Left cardiac atrium (tissue), 4 donors: Measurements from ENCODE around the gene SLC25A39. TPM values are rescaled to one million over a fixed set of nuclear protein-coding genes. Genes with fewer than 3 reads are reported as not detected.

Source experiments
- ATAC-seq, 2 donors: fragments of 200-7000 bp; cut with Tn5 transposase; one replicate each; pipeline ENCODE4 v1.9.1; 2020; ENCODE audit warnings: mild to moderate bottlenecking in 2 of 2, moderate library complexity in 2 of 2
- DNase-seq: peaks from one replicate; pipeline ENCODE4 v3.0.0-alpha.2; 2020
- intact Hi-C, 2 donors: fragments of 100-400 bp; cut with DNase I; formaldehyde crosslinking; loops; one replicate each; pipeline versions ENCODE4 v1.14.1 to v1.15.1; 2022 to 2023
- total RNA-seq, 2 donors: library from RNA; stranded (reverse); fragmentation: NEBNext Ultra II Directional; extraction: Animal tissue kit (Norgen Biotek cat#: 25700); gene quantifications; one replicate each; pipeline ENCODE4 v1.2.1, GENCODE V29; 2021
- donor health status: DM: no; HTN: yes; CAD: no.
- donor health status: DM: no; HTN: yes; CAD: no; lungs with severe emphysema.
- donor health status: DM: yes; HTN: yes; CAD: no.
- donor health status: Dilated cardiomyopathy.

The SLC25A39 gene
- total RNA-seq, 2 donors from 2014 or later: 60.9 to 62.5 TPM

DNA sequence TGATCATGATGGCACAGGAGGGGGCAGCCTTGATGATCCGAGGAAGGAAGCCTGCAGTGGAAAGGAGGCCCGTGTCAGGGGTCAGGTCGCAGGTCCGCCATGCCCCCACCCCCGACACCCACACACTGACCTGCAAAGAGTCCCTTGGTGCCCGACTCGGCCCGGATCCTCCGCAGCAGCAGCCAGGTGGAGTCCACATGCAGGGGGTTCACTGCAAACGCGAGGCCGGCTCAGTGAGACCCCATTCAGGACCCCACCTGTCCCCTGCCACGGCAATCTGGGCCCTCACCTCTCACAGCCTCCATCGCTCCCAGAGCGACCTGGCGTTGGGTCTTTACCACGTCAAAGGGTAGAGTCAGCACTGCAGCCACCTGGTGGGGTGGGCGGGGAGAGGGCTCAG is 4.6 kb downstream of the SLC25A39 start:
- intact Hi-C loops: no loop called here
- DNase-seq: no peak
- ATAC-seq: no peak

DNA sequence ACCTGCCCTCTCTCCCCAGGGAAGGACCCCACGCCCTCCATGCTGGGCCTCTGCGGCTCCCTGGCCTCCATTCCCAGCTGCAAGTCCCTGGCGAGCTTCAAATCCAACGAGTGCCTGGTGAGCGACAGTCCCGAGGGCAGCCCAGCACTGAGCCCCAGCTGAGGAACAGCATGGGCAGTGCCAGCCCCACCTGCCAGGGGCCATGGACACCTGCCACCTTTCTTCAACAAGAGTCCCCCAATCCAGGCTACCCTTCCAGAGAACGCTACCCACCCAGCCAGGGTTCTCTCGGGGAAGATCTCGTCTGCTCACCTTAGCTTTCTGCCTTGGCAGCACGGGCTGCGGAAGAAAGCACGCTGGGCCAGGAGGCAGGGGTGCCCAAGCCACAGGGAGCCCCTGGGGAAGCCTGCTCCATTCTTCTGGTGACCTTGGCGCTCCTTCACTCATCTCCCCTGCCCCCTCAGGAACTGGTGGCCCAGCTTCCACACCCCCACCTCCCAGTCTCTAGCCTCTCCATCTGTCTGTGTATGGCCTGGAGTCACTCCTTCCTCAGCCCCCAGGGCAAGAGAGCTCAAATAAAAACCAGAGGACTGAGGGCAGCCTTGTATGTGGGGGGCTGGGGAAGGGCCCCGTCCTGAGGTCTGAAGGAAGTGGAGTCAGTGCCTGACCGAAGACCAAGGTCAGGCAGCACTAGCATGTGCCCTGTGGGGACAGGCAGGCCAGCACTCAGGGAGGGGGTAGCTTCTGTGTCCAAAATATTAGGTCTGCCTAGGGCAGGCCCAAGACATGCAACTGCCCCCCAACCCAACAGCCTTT is 6.3 kb downstream of the SLC25A39 start:
- intact Hi-C loops: loop anchor here in 1 of 2 donors (5.0 kb wide), 1 partner anchor 86 kb away; no protein-coding TSS in a partner anchor
- DNase-seq (no peak), ATAC-seq (no peak)

DNA sequence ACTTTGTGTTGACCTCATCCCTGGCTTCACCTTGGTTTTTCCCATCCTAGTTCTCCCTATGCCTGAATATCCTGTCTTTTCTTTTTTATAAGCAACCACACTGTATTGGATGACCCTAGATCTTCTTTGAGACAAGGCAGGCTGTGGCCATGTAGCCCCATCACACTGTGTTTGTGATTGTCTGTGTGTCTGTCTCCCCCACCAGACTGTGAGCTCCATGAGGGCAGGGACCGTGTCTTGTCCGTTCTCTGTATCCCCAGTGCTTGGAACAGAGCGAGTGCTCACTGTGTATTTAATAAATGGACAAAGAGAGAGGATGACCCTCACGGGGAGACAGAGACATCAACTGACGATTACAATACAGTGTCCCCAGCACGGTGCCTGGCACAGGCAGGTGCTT is 7.1 kb downstream of the SLC25A39 start:
- intact Hi-C loops: loop anchor here in 1 of 2 donors (5.0 kb wide), 1 partner anchor 85 kb away; no protein-coding TSS in a partner anchor
- DNase-seq: no peak
- ATAC-seq: no peak

DNA sequence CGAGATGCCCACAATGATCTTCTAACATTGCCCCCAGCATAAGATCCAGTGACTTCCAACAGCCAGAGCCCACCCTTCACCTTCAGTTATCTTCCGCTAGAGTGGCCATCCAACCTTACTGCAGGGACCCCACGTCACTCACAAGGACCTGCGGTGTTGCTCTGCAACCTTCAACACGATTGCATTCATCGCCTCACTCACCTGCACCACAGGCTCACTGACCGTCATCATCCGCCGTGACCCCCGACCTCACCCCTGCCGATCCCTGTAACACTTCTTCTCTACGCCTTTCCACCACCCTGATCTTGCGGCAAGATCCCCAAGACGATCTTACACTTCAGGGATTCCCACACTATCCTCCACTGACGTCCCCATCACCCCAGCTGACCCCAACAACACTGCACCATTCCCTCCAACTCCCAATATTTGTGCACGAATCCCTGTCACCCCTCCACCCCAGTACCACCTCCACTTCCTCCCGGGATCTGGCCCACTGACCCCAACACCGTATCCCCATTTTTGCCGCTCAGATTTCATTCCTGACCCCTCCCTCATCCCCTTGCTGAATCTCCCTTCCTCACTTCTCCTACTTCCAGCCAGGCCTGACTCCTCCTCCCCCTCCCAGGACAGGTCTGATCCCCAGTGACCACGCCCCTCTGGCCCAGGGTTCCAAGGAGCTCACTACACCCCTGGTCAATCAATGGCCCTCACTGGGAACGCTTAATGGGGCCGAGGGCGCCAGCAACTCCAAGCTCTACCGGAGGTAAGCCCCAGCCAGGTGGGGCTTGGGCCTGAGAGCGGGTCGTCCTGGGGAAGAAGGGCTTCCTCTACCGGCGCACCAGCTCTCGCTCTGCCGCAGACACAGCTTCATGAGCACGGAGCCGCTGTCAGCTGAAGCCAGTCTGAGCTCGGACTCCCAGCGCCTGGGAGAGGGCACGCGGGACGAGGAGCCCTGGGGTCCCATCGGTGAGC is 8.6 kb downstream of the SLC25A39 start:
- intact Hi-C loops: loop anchor here in 1 of 2 donors (5.0 kb wide), 1 partner anchor 84 kb away; no protein-coding TSS in a partner anchor
- ATAC-seq (no peak), DNase-seq (no peak)

DNA sequence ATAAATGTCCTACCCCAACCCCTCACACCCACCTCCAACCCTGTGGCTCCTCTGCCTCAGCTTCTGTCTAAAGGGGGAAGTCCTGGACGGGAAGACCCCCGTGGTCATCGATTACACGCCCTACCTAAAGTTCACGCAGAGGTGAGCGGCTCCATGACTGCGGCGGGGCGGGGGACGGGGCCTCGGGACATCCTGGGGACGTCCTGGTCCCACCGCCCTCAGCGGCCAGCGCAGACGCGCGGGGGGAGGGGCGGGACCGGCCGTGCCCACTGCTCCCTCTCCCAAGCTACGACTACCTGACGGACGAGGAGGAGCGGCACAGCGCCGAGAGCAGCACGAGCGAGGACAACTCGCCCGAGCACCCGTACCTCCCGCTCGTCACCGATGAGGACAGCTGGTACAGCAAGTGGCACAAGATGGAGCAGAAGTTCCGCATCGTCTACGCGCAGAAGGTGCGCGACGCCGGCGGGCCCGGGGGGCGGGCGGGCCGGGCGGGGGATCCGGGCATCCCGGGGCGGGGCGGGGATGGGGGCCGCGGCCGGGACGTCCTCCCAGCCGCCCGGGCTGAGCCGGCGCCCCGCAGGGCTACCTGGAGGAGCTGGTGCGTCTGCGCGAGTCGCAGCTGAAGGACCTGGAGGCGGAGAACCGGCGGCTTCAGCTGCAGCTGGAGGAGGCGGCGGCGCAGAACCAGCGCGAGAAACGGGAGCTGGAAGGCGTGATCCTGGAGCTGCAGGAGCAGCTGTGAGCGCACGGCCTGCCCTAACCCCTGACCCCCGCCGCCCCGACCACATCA is 9.6 kb downstream of the SLC25A39 start:
- intact Hi-C loops: loop anchor here in 1 of 2 donors (5.0 kb wide), 1 partner anchor 83 kb away; no protein-coding TSS in a partner anchor
- ATAC-seq: peak in 1 of 2 donors; percentile 14
- DNase-seq: no peak

DNA sequence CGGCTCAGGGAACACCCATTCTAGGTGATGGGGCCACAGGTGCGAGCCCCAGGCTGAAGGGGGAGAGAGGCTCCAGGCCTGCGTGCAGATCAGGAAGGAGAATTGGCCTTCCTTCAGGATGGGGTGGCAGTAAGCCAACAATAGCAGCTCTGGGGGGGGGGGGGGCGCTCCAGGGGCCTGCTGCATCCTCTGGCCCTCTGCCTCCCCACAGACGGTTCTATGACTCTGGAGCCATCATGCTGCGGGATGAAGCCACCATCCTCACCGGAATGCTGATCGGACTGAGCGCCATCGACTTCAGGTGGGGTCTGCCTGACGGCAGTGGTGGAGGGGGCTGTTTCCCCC is 10.1 kb downstream of the SLC25A39 start:
- intact Hi-C loops: no loop called here
- DNase-seq (no peak), ATAC-seq (no peak)

DNA sequence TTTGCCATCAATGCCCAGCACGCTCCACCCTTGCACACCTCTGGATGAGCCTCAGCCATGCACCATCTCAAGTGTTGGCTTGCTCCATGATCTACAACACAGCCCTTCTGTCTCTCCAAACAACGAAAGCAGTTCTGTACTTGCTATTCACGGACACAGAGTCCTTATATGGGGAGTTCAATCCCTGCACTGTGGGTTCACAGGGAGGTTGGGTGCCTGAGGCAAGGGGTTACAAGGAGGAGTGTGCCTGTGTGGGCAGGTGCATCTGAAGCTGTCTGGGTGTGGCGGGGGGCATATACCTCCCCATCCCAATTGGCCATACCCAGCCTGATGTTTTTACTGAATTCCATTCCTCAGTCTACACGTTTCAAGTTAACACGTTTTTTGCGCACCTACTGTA is 10.6 kb downstream of the SLC25A39 start:
- DNase-seq (no peak), ATAC-seq (no peak)
- intact Hi-C loops: no loop called here

DNA sequence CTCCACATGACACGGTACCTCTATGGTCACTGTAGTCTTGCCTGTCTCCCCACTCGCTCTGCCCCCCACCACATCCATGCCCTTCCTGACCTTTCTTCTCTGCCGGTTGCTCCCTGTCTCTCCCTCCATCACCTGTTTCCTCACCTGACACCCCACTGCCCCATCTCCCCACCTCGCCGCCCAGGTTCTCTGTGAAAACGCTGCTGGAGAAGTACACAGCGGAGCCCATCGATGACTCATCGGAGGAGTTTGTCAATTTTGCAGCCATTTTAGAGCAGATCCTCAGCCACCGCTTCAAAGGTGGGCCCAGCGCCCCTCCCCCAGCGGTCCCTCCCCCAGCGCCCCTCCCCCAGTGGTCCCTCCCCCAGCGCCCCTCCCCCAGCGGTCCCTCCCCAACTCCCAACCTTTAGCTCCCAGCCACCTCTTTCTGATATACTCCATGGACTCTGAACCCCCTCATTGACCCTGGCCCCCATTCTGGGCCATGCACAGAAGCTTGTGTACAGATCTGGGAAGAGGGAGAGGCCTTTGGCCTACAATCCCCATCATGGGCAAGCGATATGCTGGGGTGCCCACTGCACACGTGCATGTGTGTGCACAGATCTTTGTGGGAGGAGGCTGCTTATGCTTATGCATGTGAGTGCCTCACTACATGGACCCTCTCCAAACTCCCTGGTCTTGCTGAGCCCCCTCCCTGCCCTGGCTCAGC is 12.1 kb downstream of the SLC25A39 start:
- DNase-seq (no peak), ATAC-seq (no peak)
- intact Hi-C loops: no loop called here

DNA sequence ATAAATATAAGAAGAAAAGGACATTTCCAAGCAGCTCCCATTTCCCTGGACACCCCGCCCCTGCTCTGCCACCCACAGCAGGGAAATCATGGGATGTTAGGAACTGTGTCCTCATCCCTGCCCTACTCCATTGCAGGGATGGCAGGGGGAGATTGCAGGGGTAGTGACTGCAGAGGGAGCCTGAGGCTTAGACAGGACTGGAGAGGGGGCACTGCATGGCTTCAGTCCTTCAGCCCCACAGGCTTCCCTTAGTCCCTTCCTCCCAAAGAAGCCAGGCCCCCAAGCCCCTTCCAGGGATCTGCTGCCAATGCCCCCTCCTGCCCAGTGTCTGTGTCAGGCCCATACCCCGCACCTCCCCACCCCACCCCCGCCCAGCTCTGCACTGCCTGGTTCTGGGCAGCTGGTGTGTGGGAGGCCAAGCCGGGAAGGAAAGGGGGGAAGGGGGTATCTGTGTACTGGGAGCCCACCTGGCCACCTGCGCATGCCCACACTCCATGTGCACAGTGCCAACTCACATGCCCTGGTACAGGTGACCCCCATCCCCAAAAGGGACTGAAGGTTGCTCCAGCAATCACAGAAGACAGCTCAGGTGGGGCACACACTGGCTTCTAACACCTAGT is 13.0 kb downstream of the SLC25A39 start:
- intact Hi-C loops: no loop called here
- no peak for DNase-seq
- ATAC-seq: no peak

DNA sequence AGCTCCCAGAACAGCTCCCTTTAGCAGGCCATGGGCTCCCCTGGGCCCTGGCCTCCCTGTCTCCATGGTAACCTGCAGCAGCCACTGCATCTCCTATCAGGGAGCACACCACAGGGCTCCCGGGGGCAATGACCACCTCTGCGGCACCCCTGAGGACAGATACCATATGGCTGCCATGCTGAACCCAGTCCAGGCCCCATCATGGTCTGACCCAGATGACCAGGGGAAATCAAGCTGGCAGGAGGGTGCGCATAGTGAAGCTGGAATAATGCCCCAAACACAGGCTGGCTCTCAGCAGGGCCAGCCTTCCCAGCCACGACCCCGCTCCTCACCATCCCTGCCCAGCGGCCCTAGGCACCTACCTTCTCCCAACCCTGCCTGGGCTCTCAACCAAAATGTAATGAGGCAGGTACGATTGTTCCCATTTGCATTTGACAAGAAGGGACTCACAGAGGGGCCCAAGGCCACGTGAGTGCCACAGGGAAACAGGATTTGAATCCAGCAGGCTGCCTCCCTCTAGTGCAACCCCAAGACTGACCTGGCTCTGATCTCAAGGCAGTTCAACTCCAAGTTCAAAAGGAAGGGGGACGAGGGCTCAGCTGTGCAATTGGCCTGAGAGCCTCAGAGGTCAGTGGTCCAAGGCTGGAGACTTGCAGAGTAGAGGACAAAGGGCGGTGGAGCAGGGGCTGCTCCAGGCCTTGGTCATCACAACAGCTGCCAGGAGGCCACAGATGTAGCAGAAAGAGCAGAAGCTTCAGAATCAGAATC is 13.8 kb downstream of the SLC25A39 start:
- ATAC-seq (no peak), DNase-seq (no peak)
- intact Hi-C loops: no loop called here

DNA sequence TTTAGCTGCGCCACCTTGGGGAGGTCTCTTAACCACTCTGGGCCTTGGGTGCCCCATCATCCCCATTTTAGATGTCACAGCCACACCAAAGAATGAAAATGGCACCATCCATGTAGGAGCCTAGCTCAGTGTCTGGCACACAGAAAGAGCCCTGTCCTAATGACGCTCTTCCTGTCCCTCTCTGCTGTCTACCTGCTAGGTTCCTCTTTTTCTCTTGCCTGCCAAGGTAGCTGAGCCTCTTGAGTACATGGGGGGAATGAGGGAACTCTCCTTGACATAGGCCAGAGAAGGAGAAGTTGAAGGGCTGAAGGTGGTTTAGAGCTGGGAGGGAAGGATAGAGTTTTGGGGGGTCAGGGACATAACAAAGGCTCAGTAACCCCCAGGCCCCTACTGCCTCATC is 14.4 kb downstream of the SLC25A39 start:
- ATAC-seq: no peak
- no peak for DNase-seq
- intact Hi-C loops: no loop called here

DNA sequence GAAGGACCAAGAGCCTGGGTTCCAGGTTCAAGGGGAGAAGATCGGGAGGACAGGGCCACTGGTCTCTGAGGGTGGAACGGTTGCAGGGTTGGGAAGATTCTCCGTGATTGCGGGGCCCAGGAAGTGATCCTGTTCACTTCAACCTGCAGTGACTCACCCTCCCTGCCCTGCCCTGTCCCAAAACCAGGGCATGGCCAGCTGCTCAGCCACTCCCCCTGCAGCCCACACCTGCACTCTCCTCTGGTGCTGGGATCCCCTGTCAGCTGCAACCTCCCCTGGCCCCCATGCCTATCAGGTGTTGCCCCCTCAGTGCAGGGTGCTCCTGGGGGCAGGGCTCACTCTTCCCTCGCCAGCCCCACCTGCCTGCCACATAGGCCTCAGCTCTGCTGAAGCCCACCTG is 15.2 kb downstream of the SLC25A39 start:
- no peak for ATAC-seq
- intact Hi-C loops: no loop called here
- DNase-seq: no peak

DNA sequence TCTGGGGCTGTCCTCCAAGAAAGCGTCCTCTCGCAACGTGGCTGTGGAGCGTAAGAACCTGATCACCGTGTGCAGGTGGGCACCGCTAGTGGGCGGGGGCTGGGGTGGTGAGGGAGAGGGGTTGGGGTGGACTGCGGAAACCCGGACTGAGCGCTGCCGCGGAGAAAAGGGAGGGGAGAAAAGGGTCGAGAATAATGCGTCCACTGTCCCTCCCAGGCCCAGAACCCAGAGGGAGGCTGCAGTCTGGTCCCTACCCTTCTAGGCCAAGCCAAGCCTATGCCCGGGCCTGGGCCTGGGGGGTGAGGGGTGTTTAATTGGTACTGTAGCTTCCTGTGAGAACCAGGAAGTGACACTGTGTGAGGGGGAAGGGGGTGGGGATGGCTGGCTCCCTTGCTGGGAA is 15.8 kb downstream of the SLC25A39 start:
- no peak for ATAC-seq
- no peak for DNase-seq
- intact Hi-C loops: no loop called here

DNA sequence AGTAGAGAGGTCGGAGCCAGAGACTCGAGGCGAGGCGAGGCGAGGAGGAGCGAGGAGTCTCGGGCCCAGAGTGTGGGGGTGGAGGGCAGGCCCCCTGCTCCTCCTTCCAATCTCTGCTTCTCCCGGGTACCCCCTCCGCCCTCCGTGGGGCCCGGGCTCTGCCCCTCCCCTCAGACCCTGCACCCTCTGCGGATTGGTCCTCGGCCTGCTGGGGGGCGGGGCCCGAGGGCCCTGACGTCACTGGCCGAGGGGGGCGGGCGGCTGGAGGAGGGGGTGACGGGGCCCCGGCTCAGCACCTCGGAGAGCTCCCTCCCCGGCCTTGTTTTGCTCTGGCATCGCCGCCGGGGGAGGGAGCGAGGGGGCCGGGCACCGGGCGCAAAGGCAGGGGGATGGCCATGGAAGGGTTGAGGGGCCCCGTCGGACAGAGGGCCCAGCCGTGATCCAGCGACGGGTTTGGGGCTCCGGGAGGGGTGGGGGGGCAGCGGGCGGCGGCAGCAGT is 16.3 kb downstream of the SLC25A39 start, which contains the start of gene RUNDC3A:
Gene RUNDC3A (plus strand): TSS at position 282 of the 499 bp plus-strand sequence. CDS start 232 bp downstream, outside the sequence.
- ATAC-seq (peak; percentile 98 to 99), DNase-seq (peak; percentile 89)
- intact Hi-C loops: no loop called here

DNA sequence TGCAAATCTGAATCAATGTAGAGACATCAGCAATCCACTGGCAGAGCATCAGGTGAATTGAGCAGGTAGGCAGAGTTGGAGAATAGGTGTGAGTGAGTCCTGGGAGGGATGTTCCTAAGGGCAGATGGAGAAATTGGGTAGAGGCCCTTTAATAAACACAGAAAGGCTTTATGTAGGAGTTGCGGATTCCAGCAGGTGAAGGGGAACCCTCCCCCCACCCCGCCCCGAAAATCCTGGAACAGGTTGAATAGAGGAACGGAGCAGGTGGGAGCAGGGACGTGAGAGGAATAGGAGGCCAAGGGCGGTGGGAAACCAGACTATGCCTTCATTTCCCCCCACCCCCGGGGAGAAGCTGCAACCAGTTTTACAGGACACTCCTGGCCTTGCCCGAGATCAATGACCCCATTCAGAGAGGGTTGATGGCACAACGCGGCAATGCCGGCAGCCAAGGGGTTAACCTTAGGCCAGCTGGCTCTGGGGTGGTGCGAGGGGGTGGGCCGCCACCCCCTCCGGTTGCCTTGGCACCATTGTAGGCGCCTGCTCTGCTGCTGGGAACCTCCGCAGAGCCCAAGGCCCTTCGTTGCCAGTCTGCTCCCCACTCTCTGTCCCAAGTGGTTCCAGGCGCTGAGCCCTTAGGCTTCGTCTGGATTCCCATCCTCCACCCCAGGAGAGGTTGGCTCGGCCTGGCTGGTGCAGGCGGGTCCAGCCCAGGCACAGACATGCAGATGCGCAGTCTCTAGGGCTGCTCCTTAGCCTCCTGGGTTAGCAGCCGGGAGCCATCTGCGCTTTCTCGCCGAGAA is 17.0 kb downstream of the SLC25A39 start:
- DNase-seq: no peak

DNA sequence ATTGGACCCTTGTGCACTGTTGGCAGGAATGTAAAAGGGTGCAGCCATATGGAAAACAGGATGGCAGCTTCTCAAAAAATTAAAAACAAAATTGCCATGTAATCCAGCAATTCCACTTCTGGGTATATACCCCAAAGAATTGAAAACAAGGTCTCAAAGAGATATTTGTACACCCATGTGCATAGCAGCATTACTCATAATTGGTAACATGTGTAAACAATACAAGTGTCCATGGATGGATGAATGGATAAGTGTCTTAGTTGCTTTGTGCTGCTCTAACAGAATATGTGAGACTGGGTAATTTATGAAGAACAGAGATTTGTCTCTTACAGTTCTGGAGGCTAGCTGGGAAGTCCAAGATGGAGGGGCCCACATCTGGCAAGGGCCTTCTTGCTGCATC is 20.0 kb downstream of the SLC25A39 start:
- ATAC-seq (no peak), DNase-seq (no peak)
- intact Hi-C loops: no loop called here

More for the DNA sequence above, 17.0 kb downstream of the SLC25A39 start:
- peak; percentile 78 to 84 for ATAC-seq
- intact Hi-C loops: no loop called here
